Pancreas (tissue), 10 donors: Measurements from ENCODE around the gene LDLRAD4. TPM values are rescaled to one million over a fixed set of nuclear protein-coding genes. Genes with fewer than 3 reads are reported as not detected.

Source experiments
- ATAC-seq, 4 donors: fragments of 200-7000 bp; cut with Tn5 transposase; one replicate each; pipeline versions ENCODE4 v1.8.0 to v1.9.1; 2020; ENCODE audit warnings: mild to moderate bottlenecking in 4 of 4, moderate library complexity in 4 of 4
- DNase-seq, 6 donors: peaks; one replicate each; pipeline ENCODE4 v3.0.0-alpha.2; 2020
- FAIRE-seq: peaks from 2 replicates; lab custom pipeline; 2012; peaks lifted over from hg19 to GRCh38; lab: Jason Lieb, UNC
- H3K27ac ChIP-seq, 4 donors: fragments of 200-600 bp; sonication (generic); 1 replicate in 3 of 4; 2 replicates in 1 of 4; pipeline versions ENCODE4 v1.5.0 to v1.8.0; 2020
- H3K27me3 ChIP-seq, 4 donors: fragments of 200-600 bp; one replicate each; pipeline ENCODE4 v1.8.0; 2021
- H3K36me3 ChIP-seq, 3 donors: fragments of 200-600 bp; sonication (generic) in 1 of 3; one replicate each; pipeline versions ENCODE4 v1.5.0 to v1.8.0; 2020 to 2021
- H3K4me1 ChIP-seq, 3 donors: fragments of 200-600 bp; one replicate each; pipeline ENCODE4 v1.8.0; 2021
- H3K4me3 ChIP-seq, 4 donors: fragments of 200-600 bp; sonication (generic) in 2 of 4; one replicate each; pipeline versions ENCODE4 v1.5.0 to v1.8.0; 2020 to 2021
- H3K9me3 ChIP-seq, 4 donors: fragments of 200-600 bp; one replicate each; pipeline ENCODE4 v1.8.0; 2021
- WGBS, 2 donors: extraction: QIAGEN DNeasy Blood & Tissue Kit; methylation state at CpG; one replicate each; pipeline ENCODE4 v1.1.7; 2013; 5-methylcytosine and 5-hydroxymethylcytosine counted together
- intact Hi-C, 3 donors: fragments of 100-400 bp; cut with DNase I; formaldehyde crosslinking; loops; one replicate each; pipeline versions ENCODE4 v1.11.1 to v1.14.2; 2022
- polyA plus RNA-seq, 2 donors: library from polyadenylated mRNA; stranded (reverse); fragments of 200-250 nt; gene quantifications; one replicate each; pipeline ENCODE4 v1.2.3, GENCODE V29; 2013
- total RNA-seq, 6 donors: library from RNA; stranded (reverse); fragmentation: NEBNext Ultra II Directional in 4 of 6; extraction: Animal tissue kit (Norgen Biotek cat#: 25700) in 4 of 6; gene quantifications; one replicate each; pipeline versions ENCODE4 v1.2.1 to v1.2.4, GENCODE V29; 2021 to 2023
- TF ChIP-seq, protein P1 (sequence below), 4 donors: fragments of 200-600 bp; sonication (generic) in 3 of 4; IDR thresholded peaks; one replicate each; pipeline versions ENCODE4 v1.5.0 to v1.8.0; 2021; ENCODE audit warnings: antibody characterized with exemption in 4 of 4
- donor health status: healthy with polysubstance abuse.
- donor health status: DM: no; HTN: no; CAD: no; lungs with moderate emphysema.
- donor health status: DM: no; HTN: no; CAD: no.
- donor health status: control.
- donor health status: control.
- donor health status: Bipolar disorder and iron deficiency.
- donor health status: DM: yes; HTN: yes; CAD: no.
- donor health status: DM: no; HTN: no; CAD: no.
- donor health status: DM: no; HTN: no; CAD: no.
- donor health status: DM: yes; HTN: yes; CAD: no.

LDLRAD4 gene
- total and polyA plus RNA-seq, 8 donors, result 2.5 to 21.8 (median 5.7) TPM

DNA sequence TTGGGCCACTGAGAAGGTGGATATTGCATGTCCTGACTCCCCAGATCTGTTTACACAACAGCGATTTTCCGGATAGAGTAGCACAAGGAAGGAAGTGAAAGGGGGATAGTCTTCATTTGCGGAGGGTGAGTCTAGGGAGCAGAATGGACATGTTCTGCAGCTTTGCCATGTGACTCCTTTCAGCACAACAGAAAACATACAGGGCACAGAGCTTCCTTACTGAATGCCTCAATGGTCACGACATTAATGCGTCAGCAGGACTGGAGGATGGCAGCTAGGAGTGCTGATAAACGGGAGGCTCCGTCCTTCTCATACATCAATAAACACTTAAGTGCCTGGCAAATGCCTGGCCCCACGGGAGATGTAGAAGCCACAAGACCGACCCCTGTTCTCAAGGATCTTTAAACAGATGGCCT lies 344.8 kb downstream of the LDLRAD4 start:
- ATAC-seq (peak in 3 of 4 donors; percentile 63 to 67 (median 64)), FAIRE-seq (no peak), DNase-seq (no peak)
- TF ChIP-seq, protein P1, sequence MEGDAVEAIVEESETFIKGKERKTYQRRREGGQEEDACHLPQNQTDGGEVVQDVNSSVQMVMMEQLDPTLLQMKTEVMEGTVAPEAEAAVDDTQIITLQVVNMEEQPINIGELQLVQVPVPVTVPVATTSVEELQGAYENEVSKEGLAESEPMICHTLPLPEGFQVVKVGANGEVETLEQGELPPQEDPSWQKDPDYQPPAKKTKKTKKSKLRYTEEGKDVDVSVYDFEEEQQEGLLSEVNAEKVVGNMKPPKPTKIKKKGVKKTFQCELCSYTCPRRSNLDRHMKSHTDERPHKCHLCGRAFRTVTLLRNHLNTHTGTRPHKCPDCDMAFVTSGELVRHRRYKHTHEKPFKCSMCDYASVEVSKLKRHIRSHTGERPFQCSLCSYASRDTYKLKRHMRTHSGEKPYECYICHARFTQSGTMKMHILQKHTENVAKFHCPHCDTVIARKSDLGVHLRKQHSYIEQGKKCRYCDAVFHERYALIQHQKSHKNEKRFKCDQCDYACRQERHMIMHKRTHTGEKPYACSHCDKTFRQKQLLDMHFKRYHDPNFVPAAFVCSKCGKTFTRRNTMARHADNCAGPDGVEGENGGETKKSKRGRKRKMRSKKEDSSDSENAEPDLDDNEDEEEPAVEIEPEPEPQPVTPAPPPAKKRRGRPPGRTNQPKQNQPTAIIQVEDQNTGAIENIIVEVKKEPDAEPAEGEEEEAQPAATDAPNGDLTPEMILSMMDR (IDR thresholded peaks at IDR 0.05), result no peak
- intact Hi-C loops, result no loop called here
- no peaks in the 10 kb centered on the region for H3K27me3 ChIP-seq
- WGBS, 2 donors, result 45 to 58% methylated on average over 9 of the region's 9 CpGs
- H3K4me1 ChIP-seq, result peaks cover 0 to 3% (median 0%) of the 10 kb centered on the region in 3 donors
- H3K36me3 ChIP-seq, result no peaks in the 10 kb centered on the region
- peak overlapping the region in 1 of 4 donors; percentile 3 for H3K27ac ChIP-seq
- no peak overlapping the region for H3K4me3 ChIP-seq
- no peaks in the 10 kb centered on the region for H3K9me3 ChIP-seq

DNA sequence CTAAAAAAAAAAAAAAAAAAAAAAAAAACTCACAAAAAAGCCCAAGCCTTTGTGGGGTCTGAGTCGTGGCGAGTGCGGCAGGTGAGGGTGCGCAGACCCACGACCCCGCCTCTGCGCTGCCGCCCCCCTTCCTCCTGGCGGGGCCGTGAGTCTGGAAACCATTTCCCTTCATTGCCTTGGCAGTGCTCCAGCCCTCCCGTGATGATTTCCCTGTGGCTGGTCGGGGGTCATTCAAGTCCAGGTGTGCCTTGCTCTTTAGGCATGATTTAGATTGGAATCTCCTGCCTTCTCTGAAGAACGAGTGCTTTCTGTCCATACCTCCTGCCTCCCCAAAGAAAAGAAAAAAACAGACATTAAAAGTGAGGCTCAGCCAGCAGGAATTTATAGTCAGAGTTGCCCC lies 346.0 kb downstream of the LDLRAD4 start:
- Histone ChIP-seq H3K4me1 (no peaks in the 10 kb centered on the region), H3K4me3 (no peak overlapping the region), H3K36me3 (no peaks in the 10 kb centered on the region), H3K27me3 (no peaks in the 10 kb centered on the region), H3K27ac (no peak overlapping the region), H3K9me3 (no peaks in the 10 kb centered on the region)
- TF ChIP-seq, protein P1 (IDR thresholded peaks at IDR 0.05), result no peak
- WGBS, 2 donors, result 53 to 60% methylated on average over 13 of the region's 13 CpGs
- no peak for ATAC-seq
- intact Hi-C loops, result no loop called here
- FAIRE-seq, result no peak
- DNase-seq, result peak in 1 of 6 donors; percentile 41

DNA sequence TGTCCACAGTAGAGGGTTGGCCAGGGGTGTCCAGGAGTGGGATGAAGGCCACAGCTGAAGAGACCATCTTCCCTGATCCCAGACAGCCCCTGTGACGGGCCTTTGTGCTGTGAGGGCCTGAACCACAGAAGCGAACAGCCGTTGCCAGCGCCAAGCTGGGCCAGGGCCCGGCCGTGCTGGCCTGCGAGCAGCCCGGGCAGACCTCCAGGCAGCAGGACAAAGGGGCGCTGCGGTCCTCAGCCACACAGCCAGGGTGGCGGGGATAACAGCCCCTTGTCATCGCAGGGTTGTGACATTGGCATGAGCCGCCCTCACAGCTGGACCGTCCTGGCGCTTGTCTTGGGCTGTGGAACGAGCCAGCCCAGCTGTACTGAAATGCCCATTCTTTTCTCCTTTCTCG lies 346.7 kb downstream of the LDLRAD4 start:
- Histone ChIP-seq H3K27me3 (no peaks in the 10 kb centered on the region), H3K36me3 (no peaks in the 10 kb centered on the region), H3K9me3 (no peaks in the 10 kb centered on the region), H3K27ac (no peak overlapping the region), H3K4me3 (no peak overlapping the region), H3K4me1 (no peaks in the 10 kb centered on the region)
- DNase-seq, result no peak
- intact Hi-C loops, result no loop called here
- ATAC-seq, result peak in 1 of 4 donors; percentile 11
- WGBS, 2 donors, result 89 to 91% methylated on average over 17 of the region's 17 CpGs
- TF ChIP-seq, protein P1 (IDR thresholded peaks at IDR 0.05), result no peak
- FAIRE-seq, result no peak

DNA sequence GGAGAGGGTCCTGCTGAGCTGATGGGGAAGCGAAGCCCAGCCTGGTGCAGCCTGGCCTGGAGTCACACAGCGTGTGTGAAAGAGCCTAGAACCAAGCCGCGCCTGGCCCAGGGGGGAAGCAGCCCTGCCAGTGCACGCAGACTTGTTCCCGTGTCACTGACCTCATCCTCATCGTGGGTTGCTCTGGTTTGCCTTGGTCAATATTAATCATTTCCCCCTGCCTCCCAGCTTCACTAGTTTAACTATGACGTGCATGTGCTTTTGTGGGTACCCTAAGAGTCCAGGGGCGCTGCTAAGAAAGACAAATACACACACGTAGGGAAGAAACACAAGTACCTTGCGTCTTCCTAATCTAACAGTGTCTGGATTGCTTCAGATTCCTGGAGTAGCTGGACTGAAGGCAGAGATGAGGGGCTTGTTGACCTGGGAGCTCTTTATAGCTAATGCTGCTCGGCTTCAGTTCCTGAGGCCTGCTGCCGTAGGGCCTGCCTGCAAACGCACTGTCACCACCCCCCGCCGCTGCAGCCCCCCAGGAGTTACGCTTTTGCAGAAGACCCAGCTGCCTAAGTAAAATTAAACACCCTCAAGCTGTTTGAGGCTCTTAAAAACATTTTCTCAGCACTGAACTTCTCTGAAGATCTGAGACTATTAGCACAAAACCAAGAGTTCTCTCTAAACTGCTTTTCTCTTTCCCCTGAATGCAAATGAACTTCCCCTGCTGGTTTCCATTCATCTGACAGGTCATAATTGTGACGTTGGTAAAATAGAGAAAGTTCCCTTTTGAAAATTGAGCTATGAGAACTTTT lies 348.6 kb downstream of the LDLRAD4 start:
- no peaks in the 10 kb centered on the region for H3K4me1 ChIP-seq
- FAIRE-seq, result no peak
- H3K36me3 ChIP-seq, result no peaks in the 10 kb centered on the region
- H3K27me3 ChIP-seq, result no peaks in the 10 kb centered on the region
- 75 to 82% methylated on average over 18 of the region's 18 CpGs for WGBS, 2 donors
- no peaks in the 10 kb centered on the region for H3K9me3 ChIP-seq
- peak in 1 of 6 donors; percentile 49 for DNase-seq
- H3K27ac ChIP-seq, result peak overlapping the region in 2 of 4 donors; percentile 37 to 57
- TF ChIP-seq, protein P1 (IDR thresholded peaks at IDR 0.05), result no peak
- peak in 3 of 4 donors; percentile 34 to 69 (median 68) for ATAC-seq
- intact Hi-C loops, result no loop called here
- H3K4me3 ChIP-seq, result no peak overlapping the region
